HG02973 (cell line): ENCODE data around the gene LRRC10B.

Source experiments
- ATAC-seq: cut with Tn5 transposase; IDR thresholded peaks from one replicate; pipeline ENCODE4 v1.9.1; 2021; ENCODE audit warnings: moderate library complexity; ENCODE audit not compliant: unreplicated experiment

Gene LRRC10B

DNA sequence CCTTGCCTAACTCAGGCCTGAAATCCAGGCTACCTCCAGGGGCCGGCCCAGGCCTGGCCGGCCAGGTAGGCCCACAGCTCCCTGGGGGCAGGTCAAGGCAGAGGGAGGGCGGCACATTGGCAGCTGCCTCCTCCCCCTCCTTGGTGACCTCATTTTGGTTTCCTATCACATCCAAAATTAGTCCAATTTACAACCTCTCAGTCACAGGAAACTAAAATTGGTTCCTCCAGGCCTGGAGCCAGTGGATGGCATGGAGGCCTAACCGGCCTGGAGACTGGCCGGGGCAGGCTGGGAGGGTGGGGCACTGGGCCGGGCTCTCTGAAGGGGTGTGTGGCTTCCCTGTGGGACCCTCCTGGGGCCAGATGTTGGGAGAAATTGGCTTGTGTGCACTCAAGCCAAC, 35.9 kb downstream of the LRRC10B start:
- ATAC-seq: no peak

DNA sequence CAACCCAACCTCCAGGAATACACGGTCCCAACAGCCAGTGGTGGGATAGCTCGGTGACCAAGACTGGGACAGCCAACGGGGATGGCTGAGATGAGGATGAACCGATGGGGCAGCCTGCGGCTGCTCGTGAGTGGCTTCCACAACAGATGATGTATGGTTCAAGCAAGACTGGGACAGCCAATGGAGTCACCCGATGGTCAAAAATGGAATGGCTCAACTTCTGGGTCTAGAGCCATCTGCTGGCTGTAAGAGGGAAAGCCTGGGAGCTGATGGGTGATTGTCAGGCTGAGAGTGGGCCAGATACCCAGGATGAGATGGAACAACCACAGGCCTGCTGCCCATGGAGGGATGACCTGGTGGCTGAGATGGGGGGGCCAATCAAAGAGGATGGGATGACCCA, 36.8 kb downstream of the LRRC10B start:
- no peak for ATAC-seq

DNA sequence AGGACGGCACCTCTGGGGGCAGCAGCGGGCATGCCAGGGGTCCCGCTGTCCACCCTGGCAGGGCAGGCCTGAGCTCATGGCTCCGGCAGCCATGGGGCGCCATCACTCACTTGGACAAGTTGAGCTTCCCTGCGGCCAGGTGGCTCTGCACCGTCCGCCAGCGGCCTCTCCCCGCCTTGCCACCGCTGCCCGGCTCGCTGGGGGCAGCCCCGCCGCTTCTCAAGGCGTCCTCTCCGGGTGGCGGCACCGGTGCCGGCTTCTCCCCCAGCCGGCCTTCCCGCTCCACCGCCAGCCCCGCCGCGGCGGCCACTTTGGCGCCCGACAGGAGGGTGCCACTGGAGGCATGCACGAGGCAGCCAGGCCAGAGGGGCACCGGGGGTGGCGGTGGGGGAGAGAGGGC, 37.4 kb downstream of the LRRC10B start:
- no peak for ATAC-seq

DNA sequence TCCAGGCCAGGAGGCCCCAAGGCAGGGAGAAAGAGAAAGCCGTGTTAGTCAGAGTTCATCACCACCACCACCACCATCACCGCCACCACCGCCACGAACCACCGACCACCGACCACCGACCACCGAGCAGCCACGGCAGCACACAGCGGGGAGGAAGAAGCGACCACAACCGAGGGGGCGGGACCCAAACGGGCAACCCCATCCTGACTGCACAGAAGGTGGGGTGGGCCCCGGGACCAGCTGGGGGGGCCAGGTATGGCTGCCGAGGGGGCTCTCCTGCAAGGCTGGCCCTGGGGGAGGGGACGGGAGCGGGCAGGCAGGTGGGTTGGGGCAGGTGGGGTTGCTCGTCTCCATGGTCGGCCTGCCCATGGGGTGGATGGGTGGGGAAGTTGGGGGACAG, 38.1 kb downstream of the LRRC10B start:
- no peak for ATAC-seq

DNA sequence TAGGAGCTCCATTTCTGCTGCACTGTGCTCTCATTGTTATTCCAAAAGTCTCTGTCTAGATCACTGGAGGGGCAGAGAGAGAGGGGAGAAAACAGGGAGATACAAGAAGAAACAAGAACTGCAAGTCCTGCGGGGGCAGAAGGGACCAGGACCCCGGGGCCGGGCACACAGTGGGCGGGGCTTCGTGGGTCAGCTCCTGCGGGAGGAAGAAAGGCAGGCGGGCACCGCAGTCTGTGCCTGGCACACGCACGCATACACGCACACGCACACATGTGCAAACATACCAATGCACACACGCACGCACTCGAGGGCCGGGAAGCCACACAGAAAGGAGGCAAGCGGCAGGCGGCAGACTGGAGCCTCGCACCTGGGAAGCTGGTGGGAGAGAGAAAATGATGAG, 38.7 kb downstream of the LRRC10B start:
- ATAC-seq: no peak

DNA sequence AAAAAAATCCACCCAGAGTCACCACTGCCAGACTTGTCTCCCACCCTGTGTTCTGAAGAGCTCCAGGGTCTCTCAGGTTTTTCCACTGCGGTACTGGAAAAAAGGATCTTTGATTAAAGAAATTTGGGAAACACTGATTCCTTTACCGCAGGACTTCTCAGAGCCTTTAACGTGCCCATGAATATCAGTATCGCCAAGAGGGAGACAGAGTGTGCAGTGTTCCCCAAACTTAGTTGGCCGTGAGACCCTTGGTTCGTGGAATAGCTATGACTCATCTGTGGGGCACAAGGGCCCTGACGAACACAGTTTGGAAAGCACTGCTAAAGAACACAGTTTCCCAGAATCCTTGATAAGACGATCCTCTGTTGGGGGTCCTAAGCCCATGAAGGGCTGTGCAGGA, 40.6 kb downstream of the LRRC10B start:
- ATAC-seq: no peak

DNA sequence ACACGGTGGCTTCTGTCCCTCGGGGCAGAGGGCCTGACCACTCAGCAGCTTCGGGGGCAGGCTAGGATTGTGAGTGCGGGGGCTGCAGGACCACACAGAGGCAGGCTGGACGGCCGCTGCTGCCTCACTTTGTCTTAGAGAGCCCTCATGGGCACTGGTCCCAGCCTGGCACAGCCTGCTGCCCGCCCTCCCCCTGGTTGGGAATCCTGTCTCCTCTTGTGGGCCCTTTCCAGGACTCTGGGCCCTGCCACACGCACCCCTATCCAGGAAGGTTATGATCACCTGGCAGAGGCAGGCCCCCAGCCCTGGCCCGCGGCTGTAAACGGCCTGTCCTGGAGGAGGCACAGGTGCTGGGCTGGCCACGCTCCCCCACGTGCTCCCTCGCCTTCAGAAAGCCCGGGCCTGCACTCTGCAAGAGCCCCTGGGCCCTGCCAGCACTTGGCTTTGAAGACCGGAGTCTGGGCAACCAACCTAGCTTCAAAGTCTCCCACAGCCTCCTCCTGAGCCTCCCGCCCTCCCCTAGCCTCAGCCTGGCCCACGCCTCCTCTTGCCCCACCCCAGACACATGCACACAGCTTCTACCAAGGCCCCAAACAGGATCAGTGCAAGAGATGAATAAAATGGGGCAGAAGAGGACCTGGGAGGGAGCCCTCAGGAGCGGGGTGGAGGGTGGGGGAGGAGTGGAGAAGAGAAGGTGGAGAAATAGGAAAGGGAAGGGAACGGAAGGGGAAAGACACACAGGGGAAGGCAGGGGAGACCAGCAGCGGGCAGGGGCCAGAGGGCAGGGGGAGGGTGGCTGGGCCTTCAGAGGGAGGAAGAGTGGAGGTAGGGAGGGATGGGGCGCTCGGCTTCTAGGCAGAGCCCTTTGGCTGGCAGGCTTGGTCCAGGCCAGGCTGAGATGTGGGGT, 41.4 kb downstream of the LRRC10B start:
- no peak for ATAC-seq

DNA sequence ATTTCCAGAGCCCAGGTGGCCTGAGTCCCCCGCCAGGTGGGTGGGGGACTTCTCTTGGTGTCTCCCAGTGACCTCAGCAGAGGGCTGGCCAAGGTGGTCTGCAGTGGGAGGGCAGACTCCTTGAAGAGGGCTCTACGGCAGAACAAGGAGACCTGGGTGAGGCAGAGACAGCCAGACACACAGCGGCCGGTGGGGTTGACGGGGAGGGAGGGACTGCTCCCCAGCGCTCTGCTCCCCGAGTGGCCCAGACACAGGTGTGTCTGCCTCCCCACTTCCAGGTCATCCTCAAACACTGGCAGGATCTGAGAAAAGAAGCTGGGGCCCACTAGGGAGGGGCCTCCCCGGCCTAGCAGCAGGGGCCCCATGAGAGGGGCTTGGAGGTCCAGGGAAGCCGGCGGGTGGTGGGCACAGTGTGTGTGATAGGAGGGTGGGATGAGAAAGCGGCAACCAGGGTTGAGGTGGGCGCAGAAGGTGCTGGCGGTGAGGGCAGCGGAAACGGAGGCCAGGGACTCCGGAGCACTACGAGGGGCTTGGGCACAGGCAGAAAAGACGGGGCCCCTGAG, 42.2 kb downstream of the LRRC10B start:
- ATAC-seq: no peak

DNA sequence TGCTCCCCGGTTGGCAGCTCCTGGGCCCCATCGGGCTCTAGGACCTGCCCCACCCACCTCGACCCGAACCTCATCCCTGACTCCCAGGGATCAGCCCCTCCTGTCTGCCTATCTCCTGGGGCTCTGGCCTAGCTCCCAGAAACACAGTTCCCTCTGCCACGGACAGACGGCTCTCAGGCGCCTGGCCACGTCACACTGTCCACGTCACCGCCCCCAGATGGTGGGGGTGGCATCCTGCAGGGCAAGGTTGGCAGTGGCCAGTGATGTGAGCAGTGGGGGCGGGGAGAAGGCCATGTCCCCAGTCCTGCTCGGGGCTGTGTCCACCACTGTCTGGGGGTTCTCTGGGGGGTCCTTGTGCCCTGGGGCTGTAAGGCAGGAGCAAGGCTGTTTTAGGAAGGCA, 43.1 kb downstream of the LRRC10B start:
- no peak for ATAC-seq

DNA sequence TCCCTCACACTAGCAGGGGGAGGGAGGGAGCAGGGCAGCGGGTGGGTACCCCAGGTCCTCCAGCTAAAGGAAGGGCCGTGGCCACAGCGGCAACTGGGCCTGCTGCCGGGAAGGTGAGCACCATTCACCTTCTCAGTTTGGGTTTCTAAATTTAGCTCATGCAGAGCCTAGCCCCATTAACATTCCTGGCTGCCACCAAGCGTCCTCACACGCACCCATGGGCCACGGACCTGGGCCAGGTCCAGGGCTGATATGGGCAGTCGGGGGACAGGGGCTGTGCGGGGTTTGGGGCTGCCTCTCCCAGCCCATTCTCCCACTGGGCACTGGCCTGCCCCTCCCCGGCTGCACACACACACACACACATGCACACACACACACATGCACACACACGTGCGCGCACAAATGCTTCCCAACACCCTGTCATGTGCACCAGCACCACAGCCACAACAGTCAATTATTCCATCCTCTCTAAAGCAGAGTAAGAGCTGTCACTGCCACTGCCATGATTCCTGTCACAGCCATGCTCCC, 43.6 kb downstream of the LRRC10B start:
- ATAC-seq: no peak

DNA sequence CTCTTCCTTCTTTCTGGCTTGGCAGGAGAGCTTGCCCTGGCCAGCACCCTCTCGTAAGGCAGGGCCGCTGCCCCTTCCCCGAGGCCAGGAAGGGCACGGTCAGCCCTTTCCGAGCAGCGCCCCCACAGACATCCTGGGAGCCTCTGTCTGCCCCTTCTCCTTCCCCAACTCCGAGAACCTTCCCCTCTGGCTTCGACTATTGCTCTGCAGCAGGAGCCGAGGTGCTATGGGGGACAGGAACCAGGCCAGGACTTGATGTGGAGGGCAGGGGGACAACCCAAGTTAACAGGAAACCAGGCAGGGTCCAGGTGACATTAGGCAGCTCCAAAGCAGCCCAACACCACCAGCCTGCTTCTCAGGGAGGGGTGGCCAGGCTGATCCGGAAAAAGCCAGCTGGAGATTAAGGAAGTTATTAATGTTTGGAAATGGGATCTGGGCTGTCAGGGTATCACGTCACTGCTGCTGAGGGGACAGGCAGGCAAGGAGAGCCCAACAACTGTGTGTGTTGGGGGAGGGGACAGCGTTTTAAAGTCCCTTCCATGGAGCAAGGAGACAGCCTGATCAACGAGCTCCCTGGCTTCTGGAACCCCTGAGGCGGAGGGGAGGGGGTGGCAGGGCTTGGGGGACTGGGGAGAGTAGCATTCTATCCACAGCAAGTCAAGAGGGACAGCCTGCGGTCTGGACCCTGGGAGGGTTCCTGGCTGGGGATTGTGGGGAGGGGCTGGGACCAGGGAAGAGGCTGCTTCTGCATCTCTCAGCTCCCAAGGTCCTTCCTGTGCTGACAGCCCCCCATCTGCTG, 45.0 kb downstream of the LRRC10B start:
- no peak for ATAC-seq

DNA sequence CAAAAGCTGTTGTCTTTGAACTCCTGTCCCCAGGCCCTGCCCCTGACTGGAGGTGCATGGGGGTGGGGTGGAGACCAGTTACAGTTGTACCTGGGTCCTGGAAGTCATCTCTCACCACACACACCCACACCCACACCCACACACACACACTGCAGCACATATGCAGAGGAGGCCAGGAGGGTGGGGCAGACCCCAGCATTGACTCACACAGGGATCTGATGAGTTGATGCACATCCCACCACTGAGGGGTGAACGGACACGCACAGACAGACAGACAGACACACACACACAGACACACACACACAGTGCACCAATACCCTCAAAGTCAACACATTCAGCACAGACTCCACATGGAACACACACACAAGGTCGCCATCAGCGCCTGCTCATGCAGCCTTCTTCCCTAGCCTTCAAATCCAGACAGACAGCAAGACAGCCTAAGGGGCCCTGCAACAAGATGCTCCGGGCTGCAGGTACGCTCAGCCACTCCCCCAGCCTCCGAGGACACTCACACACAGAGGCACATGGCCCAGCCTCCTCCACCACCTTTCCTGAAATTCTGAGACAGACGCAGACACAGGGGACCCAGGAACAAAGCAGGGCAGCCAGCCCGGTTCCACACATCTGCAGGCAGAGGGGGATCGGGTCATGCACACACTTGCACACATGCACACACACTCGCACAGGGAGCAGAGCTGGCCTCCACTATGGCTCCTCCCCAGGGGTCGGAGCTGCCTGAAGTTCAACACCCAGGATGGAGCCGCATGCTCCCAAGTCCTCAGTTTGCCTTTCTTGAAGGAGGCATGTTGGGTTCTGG, 45.8 kb downstream of the LRRC10B start:
- no peak for ATAC-seq

DNA sequence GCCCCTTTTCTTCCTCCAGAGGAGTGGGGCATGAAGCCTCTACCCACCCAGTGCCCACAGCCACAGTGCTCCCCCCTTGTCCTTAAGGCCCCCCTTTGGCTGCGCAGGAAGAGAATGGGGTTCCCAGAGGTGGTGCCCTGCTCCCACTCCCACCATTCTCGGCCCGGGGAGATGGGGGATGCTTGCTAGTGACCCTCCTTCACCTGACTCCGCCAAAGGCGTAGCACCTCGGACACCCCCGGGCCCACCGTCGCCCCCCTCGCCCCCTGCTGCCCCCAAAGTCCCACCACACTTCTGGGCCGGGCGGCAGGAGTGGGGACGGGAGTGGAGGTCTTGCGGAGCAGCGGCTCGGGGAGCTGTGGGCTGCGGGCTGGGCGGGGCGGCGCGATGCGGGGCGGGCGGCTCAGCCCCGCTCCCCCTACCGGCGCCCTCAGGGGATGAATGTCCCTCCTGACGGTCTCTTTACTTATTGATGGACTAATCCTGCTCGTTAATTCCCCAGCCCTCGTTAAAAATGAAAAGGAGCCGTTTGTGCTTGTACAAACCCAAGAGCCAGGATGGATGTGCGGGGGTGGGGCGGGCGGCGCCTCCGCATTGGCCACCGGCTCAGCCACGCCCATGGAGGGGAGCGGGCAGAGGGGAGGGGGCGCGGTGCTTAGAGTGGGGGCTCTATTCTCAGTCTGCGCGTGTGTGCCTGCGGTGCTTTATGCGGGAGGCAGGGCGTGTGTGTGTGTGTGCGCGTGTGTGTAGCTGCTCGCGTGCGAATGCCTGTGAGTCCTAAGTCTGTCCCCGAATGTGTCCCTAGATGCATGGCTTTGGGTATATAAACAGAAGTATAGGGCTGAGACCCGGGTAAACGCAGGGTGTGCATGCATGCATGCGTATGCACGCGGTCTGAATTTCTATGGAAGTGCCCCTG, 46.8 kb downstream of the LRRC10B start:
- no peak for ATAC-seq

DNA sequence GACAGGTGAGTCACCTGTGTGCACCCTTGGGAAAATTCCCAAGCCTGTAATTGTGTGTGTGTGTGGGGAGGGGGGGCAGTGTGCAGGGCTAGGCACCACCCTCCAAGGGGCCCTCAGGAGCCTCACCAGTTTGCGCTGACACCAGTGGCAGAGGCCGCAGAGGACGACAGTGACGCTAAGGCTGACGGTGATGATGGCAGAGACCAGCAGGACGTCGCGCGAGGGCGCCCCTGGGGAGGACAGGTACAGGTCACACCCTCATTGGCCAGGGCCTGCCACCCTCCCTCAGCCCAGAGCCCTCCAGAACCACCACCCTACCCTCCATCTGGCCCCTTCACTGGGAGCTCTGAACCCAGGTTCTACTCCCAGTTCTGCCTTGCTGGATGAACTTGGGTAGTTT, 47.4 kb downstream of the LRRC10B start:
- ATAC-seq: no peak

DNA sequence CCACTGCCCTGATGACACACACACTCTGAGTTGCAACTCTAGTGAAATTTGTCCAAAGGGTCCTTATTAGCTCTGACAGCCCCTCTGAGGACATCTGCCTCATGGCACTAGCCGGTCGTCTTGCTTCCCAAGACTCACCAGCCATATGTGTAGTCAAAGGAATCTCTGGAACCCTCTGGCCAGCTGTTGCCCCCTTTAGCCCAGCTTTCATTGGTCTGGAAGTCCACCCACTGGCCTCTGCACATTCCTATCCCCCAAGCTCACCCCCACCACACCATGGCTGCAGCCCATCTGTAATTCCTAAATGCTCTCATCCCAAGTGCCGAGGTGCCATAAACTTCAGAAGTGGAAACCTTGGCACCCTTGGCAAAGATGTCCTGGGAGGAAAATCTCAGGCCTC, 48.1 kb downstream of the LRRC10B start:
- no peak for ATAC-seq
